DND-41 (cell line): ENCODE data around the gene PPT2.

Source experiments
- ATAC-seq: fragments of 200-7000 bp; cut with Tn5 transposase; 3 replicates; pipeline ENCODE4 v1.9.1; 2021; ENCODE audit warnings: low read depth; ENCODE audit not compliant: insufficient read depth
- DNase-seq: peaks from one replicate; pipeline ENCODE4 v3.0.0-alpha.2; 2020
- H2AFZ ChIP-seq: 2 replicates; pipeline ENCODE4 v1.6.0; 2012; ENCODE audit warnings: low read depth, low read length
- H3K27ac ChIP-seq: 2 replicates; pipeline ENCODE4 v1.5.1; 2012; ENCODE audit warnings: low read length, inconsistent platforms
- H3K27me3 ChIP-seq: fragments of 200-600 bp; sonication (generic); 2 replicates; pipeline ENCODE4 v1.6.0; 2012; ENCODE audit warnings: low read length, mild to moderate bottlenecking, inconsistent platforms; ENCODE audit not compliant: insufficient read depth, poor library complexity
- H3K36me3 ChIP-seq: 2 replicates; pipeline ENCODE4 v1.5.1; 2012; ENCODE audit warnings: low read length, inconsistent platforms; ENCODE audit not compliant: insufficient read depth
- H3K4me1 ChIP-seq: 2 replicates; pipeline ENCODE4 v1.5.1; 2012; ENCODE audit warnings: mild to moderate bottlenecking, low read length; ENCODE audit not compliant: insufficient read depth
- H3K4me2 ChIP-seq: 2 replicates; pipeline ENCODE4 v1.6.0; 2012; ENCODE audit warnings: mild to moderate bottlenecking, moderate library complexity, low read length, inconsistent platforms; ENCODE audit not compliant: insufficient read depth
- H3K4me3 ChIP-seq, 2 experiments: fragments of 200-600 bp in 1 of 2; shearing (Covaris generic) in 1 of 2; 2 replicates each; pipeline ENCODE4 v1.5.1; 2012 to 2016; ENCODE audit warnings: inconsistent platforms in 2 of 2, low read length in 2 of 2, mild to moderate bottlenecking in 2 of 2, low read depth in 1 of 2, moderate library complexity in 1 of 2
- H3K79me2 ChIP-seq: 2 replicates; pipeline ENCODE4 v1.6.0; 2012; ENCODE audit warnings: low read length, inconsistent platforms; ENCODE audit not compliant: insufficient read depth
- H3K9ac ChIP-seq: 2 replicates; pipeline ENCODE4 v1.6.0; 2012; ENCODE audit warnings: low read depth, mild to moderate bottlenecking, inconsistent platforms, low read length, moderate library complexity
- H3K9me3 ChIP-seq: 2 replicates; pipeline ENCODE4 v1.5.1; 2012; ENCODE audit warnings: low read length, moderate library complexity, mild to moderate bottlenecking, inconsistent platforms; ENCODE audit not compliant: insufficient read depth, severe bottlenecking
- H4K20me1 ChIP-seq: 2 replicates; pipeline ENCODE4 v1.6.0; 2012; ENCODE audit warnings: low read length; ENCODE audit not compliant: insufficient read depth
- CTCF ChIP-seq: IDR thresholded peaks from 2 replicates; pipeline ENCODE4 v1.5.1; 2012; ENCODE audit warnings: borderline replicate concordance, low read length, moderate library complexity, mild to moderate bottlenecking; ENCODE audit not compliant: poor library complexity, severe bottlenecking; ENCODE audit errors: extremely low read depth
- EZH2 ChIP-seq: IDR thresholded peaks from 3 replicates; pipeline ENCODE4 v1.6.1; 2012; ENCODE audit warnings: borderline replicate concordance, low read depth, mild to moderate bottlenecking, moderate library complexity, low read length, inconsistent platforms; ENCODE audit not compliant: severe bottlenecking

PPT2 gene

GRCh38 chr6:32149932-32150870 is 3.7 kb upstream of the PPT2 start:
- H3K4me2 ChIP-seq: no peak overlapping the region
- H2AFZ ChIP-seq: no peak overlapping the region
- no peaks in the 10 kb centered on the region; the same call in 1 of the 2 replicates for H3K36me3 ChIP-seq
- no peak overlapping the region for H3K27ac ChIP-seq
- no peak overlapping the region for H3K9ac ChIP-seq
- H4K20me1 ChIP-seq: 0 out of 2 replicates have a peak, but pooled peaks cover 3% of the 10 kb centered on the region
- H3K4me3 ChIP-seq: no peak overlapping the region
- TF ChIP-seq CTCF (no peak), EZH2 (no peak)
- ATAC-seq (no peak), DNase-seq (no peak)
- peaks cover 18% of the 10 kb centered on the region for H3K4me1 ChIP-seq
- H3K9me3 ChIP-seq: no peaks in the 10 kb centered on the region
- H3K79me2 ChIP-seq: peaks cover 12% of the 10 kb centered on the region
- peaks cover 15% of the 10 kb centered on the region for H3K27me3 ChIP-seq

- Histone ChIP-seq H3K27ac (no peak overlapping the region), H4K20me1 (peaks cover 9% of the 10 kb centered on the region; the same call in 1 of the 2 replicates), H3K9me3 (no peaks in the 10 kb centered on the region), H3K4me2 (no peak overlapping the region), H2AFZ (no peak overlapping the region), H3K4me1 (peaks cover 25% of the 10 kb centered on the region), H3K36me3 (peaks cover 10% of the 10 kb centered on the region), H3K79me2 (peaks cover 20% of the 10 kb centered on the region), H3K4me3 (no peak overlapping the region), H3K9ac (no peak overlapping the region), H3K27me3 (peaks cover 7% of the 10 kb centered on the region)
- DNase-seq (no peak), ATAC-seq (no peak)
- TF ChIP-seq EZH2 (no peak), CTCF (no peak)
Observed at GRCh38 chr6:32151181-32151862, 2.6 kb upstream of the PPT2 start.

GRCh38 chr6:32151863-32152768 is 1.8 kb upstream of the PPT2 start, which contains the start of gene PRRT1:
Gene PRRT1, minus strand, starts transcription at chr6:32151939. Its CDS starts 112 bp downstream, at chr6:32151827.
- peak within 1 kb of the TSS; percentile 70; the same call in 1 of the 2 replicates for H3K4me2 ChIP-seq
- peak within 1 kb of the TSS; percentile 71; the same call in 1 of the 2 replicates for H3K9ac ChIP-seq
- peaks cover 25% of the 10 kb centered on the region for H3K4me1 ChIP-seq
- H2AFZ ChIP-seq: no peak within 1 kb of the TSS
- H3K4me3 ChIP-seq: no peak within 1 kb of the TSS
- H4K20me1 ChIP-seq: peaks cover 9% of the 10 kb centered on the region; the same call in 1 of the 2 replicates
- no peaks in the 10 kb centered on the region for H3K27me3 ChIP-seq
- ATAC-seq: no peak
- no peak within 1 kb of the TSS for H3K27ac ChIP-seq
- H3K9me3 ChIP-seq: no peaks in the 10 kb centered on the region
- no peak for DNase-seq
- TF ChIP-seq EZH2 (no peak), CTCF (no peak)
- H3K36me3 ChIP-seq: peaks cover 18% of the 10 kb centered on the region
- H3K79me2 ChIP-seq: peaks cover 23% of the 10 kb centered on the region
